PFSK-1 (cell line): ENCODE measurements around the gene OR2T1.

Experiments used
- FOXP2 ChIP-seq: optimal IDR thresholded peaks from 2 replicates; pipeline ENCODE3; 2011; ENCODE audit warnings: borderline replicate concordance, control low read depth, inconsistent platforms; ENCODE audit not compliant: insufficient read depth; ENCODE audit errors: extremely low read length, extremely low read depth
- POLR2AphosphoS5 ChIP-seq: IDR thresholded peaks from 2 replicates; pipeline ENCODE4 v1.6.1; 2012; ENCODE audit warnings: low read depth, mild to moderate bottlenecking, control low read depth, low read length, moderate library complexity
- SIN3A ChIP-seq: IDR thresholded peaks from 2 replicates; pipeline ENCODE4 v1.6.1; 2012; ENCODE audit warnings: mild to moderate bottlenecking, low read length, moderate library complexity, borderline replicate concordance; ENCODE audit not compliant: insufficient read depth
- TAF1 ChIP-seq: IDR thresholded peaks from 2 replicates; pipeline ENCODE4 v1.6.1; 2012; ENCODE audit warnings: low read length, control low read depth, borderline replicate concordance; ENCODE audit not compliant: insufficient read depth
- TF ChIP-seq, protein P1 (sequence below), 2 experiments: IDR thresholded peaks; 2 replicates each; pipeline versions ENCODE4 v1.6.1 to v1.8.0; 2011 to 2012; ENCODE audit warnings: low read depth in 2 of 2, low read length in 2 of 2, control low read depth in 1 of 2, inconsistent platforms in 1 of 2, mild to moderate bottlenecking in 1 of 2, moderate library complexity in 1 of 2; ENCODE audit not compliant: insufficient read depth in 1 of 2

OR2T1 gene

DNA sequence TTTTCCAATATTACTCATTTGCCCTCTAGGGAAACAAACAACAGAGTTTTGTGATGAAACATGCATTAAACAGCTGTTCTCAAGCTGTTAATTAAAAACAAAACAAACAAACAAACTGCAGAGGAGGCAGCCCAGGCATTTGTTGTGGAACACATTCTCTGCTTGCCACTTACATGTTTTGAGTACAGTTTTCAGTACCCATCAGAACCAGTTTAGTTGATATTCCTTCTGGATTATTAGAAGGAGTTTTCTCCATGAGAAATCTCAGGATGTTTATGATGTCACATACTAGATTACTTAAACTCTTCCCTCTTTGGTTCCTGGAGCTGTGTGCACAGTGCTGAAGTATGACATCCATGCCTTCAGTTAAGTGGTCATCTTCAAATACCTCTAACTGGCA, 27.4 kb upstream of the OR2T1 start, which contains the start of gene OR2T6:
OR2T6 (plus strand) TSS at position 301 of the 400 bp plus-strand sequence. CDS start 11,863 bp downstream, outside the sequence.
- TF ChIP-seq, protein P1, sequence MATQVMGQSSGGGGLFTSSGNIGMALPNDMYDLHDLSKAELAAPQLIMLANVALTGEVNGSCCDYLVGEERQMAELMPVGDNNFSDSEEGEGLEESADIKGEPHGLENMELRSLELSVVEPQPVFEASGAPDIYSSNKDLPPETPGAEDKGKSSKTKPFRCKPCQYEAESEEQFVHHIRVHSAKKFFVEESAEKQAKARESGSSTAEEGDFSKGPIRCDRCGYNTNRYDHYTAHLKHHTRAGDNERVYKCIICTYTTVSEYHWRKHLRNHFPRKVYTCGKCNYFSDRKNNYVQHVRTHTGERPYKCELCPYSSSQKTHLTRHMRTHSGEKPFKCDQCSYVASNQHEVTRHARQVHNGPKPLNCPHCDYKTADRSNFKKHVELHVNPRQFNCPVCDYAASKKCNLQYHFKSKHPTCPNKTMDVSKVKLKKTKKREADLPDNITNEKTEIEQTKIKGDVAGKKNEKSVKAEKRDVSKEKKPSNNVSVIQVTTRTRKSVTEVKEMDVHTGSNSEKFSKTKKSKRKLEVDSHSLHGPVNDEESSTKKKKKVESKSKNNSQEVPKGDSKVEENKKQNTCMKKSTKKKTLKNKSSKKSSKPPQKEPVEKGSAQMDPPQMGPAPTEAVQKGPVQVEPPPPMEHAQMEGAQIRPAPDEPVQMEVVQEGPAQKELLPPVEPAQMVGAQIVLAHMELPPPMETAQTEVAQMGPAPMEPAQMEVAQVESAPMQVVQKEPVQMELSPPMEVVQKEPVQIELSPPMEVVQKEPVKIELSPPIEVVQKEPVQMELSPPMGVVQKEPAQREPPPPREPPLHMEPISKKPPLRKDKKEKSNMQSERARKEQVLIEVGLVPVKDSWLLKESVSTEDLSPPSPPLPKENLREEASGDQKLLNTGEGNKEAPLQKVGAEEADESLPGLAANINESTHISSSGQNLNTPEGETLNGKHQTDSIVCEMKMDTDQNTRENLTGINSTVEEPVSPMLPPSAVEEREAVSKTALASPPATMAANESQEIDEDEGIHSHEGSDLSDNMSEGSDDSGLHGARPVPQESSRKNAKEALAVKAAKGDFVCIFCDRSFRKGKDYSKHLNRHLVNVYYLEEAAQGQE (IDR thresholded peaks at IDR 0.05; ENCODE audit: insufficient read depth in 1 of 2, low read depth in 2 of 2, low read length in 2 of 2) = no peak
- TF ChIP-seq TAF1 (no peak), POLR2AphosphoS5 (no peak), FOXP2 (no peak), SIN3A (no peak)

DNA sequence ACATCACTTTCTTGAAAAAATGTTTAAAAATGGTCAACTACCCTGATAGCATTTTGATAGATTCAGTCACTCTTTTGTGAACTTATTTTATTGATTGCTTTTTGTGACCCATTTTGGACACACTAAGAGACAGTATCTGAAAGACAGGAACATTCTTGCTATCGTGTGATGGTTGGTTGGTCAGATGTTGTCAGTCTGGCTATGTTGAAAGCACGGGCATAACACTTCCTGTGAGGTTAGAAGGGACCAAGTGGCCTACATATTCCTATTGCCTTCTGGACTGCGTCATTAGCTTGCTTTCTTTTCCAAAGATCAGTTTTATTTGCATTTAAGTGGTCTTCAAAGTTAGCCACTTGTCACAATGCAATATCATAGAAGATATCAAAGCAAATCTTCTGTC, 25.9 kb upstream of the OR2T1 start:
- TF ChIP-seq, protein P1 (IDR thresholded peaks at IDR 0.05; ENCODE audit: insufficient read depth in 1 of 2, low read depth in 2 of 2, low read length in 2 of 2) = no peak
- TF ChIP-seq FOXP2 (no peak), TAF1 (no peak), POLR2AphosphoS5 (no peak), SIN3A (no peak)

DNA sequence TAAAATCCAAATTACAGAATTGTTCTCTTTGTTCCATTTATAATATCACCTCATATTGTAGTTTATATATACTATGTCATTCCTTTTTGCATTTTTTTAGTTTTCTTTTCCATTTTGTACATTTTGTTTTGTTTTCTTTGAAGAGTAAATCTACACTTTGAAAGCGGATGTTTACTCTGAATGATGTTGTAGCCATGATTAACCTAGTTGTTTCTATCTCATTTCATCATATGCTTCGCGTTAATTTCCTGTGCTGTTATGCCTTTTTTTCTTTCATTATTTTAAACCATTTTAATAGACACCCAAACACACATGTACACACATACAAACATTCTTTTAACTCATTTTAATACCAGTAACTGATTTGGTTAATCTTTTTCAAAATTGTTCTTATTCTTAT, 22.0 kb upstream of the OR2T1 start:
- TF ChIP-seq TAF1 (no peak), SIN3A (no peak)

DNA sequence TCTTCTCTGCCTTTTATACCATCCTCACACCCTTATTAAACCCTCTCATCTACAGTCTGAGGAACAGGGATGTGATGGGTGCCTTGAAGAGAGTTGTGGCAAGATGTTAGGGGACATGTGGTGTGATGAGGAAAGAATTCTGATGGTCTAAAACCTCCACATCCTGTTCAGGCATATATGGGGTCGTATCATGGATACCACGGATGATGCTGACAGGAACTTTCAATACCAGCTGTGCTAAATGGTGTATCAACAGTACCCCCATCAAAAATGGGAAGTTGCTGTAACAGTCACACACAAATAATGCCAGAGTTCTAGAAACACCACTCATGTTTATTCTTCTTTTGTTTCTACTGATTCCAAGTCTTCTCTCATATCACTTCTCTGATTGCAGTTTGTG, 14.4 kb upstream of the OR2T1 start:
- no peak for TF ChIP-seq TAF1
- TF ChIP-seq POLR2AphosphoS5 = no peak
- TF ChIP-seq, protein P1 (IDR thresholded peaks at IDR 0.05; ENCODE audit: insufficient read depth in 1 of 2, low read depth in 2 of 2, low read length in 2 of 2) = no peak
- no peak for TF ChIP-seq SIN3A
- no peak for TF ChIP-seq FOXP2

DNA sequence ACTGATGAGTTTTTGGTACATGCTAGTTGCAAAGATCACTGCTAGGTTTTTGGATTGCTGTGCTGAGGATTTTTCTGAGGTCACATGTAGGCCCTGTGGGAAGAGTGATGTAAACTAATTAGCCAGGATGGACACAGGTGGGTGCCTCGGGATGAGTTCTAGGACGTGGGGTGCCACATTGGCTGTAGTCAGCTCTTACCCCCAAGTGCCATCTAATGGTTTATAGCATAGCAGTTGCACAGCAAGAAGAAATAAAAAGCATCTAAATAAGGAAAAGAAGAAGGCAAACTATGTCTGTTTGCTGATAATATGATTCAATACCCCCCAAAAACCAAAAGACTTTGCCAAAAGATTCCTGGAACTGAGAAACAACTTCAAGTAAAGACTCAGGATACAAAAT, 9.8 kb upstream of the OR2T1 start:
- no peak for TF ChIP-seq SIN3A
- TF ChIP-seq, protein P1 (IDR thresholded peaks at IDR 0.05; ENCODE audit: insufficient read depth in 1 of 2, low read depth in 2 of 2, low read length in 2 of 2) = no peak
- TF ChIP-seq TAF1 = no peak
- TF ChIP-seq POLR2AphosphoS5 = no peak
- no peak for TF ChIP-seq FOXP2
